Amniotic stem cell (primary cell): ENCODE results near the gene PLA2G2D.

Source experiments
- DNase-seq: peaks from one replicate; lab custom pipeline; 2025; lab: John Stamatoyannopoulos, UW

PLA2G2D gene

GRCh38 chr1:20119347-20119746, at the start of gene PLA2G2D:
Gene PLA2G2D (minus strand): TSS chr1:20119536. CDS start chr1:20119498, 38 bp downstream.
- DNase-seq = no peak

- no peak for DNase-seq
Observed at GRCh38 chr1:20168564-20169491, 49.5 kb upstream of the PLA2G2D start.

GRCh38 chr1:20167126-20167525, 47.8 kb upstream of the PLA2G2D start:
- no peak for DNase-seq

- no peak for DNase-seq
Observed at GRCh38 chr1:20166051-20166450, 46.7 kb upstream of the PLA2G2D start.

- DNase-seq = no peak
Observed at GRCh38 chr1:20165522-20165951, 46.2 kb upstream of the PLA2G2D start.

- DNase-seq = no peak
Observed at GRCh38 chr1:20164694-20165202, 45.4 kb upstream of the PLA2G2D start.

GRCh38 chr1:20160034-20160433, 40.7 kb upstream of the PLA2G2D start:
- DNase-seq = no peak

GRCh38 chr1:20158358-20159070, 39.2 kb upstream of the PLA2G2D start:
- no peak for DNase-seq

GRCh38 chr1:20154301-20154831, 35.0 kb upstream of the PLA2G2D start:
- no peak for DNase-seq

- DNase-seq = no peak
Observed at GRCh38 chr1:20153000-20153418, 33.7 kb upstream of the PLA2G2D start.

- no peak for DNase-seq
Observed at GRCh38 chr1:20152599-20152930, 33.2 kb upstream of the PLA2G2D start.

GRCh38 chr1:20151906-20152598, 32.7 kb upstream of the PLA2G2D start:
- DNase-seq = peak; percentile 60

- DNase-seq = no peak
Observed at GRCh38 chr1:20150969-20151368, 31.6 kb upstream of the PLA2G2D start.

- no peak for DNase-seq
Observed at GRCh38 chr1:20150326-20150705, 31.0 kb upstream of the PLA2G2D start.

- no peak for DNase-seq
Observed at GRCh38 chr1:20149601-20150325, 30.4 kb upstream of the PLA2G2D start.

GRCh38 chr1:20148571-20149500, 29.5 kb upstream of the PLA2G2D start:
- no peak for DNase-seq

- no peak for DNase-seq
Observed at GRCh38 chr1:20147846-20148570, 28.7 kb upstream of the PLA2G2D start.

GRCh38 chr1:20143734-20144565, 24.6 kb upstream of the PLA2G2D start:
- no peak for DNase-seq

- no peak for DNase-seq
Observed at GRCh38 chr1:20143318-20143717, 24.0 kb upstream of the PLA2G2D start.
